Keratinocyte (primary cell): ENCODE measurements around the gene TRA2B. TPM values are rescaled to one million over a fixed set of nuclear protein-coding genes. Genes with fewer than 3 reads are reported as not detected.

Source experiments
- DNase-seq: peaks from one replicate; pipeline ENCODE4 v3.0.0-alpha.2; 2011; ENCODE audit warnings: low read depth, missing footprints, low spot score
- FAIRE-seq: peaks from 2 replicates; lab custom pipeline; 2011; peaks lifted over from hg19 to GRCh38; lab: Jason Lieb, UNC
- H2AFZ ChIP-seq: 2 replicates; pipeline ENCODE4 v1.6.0; 2012; ENCODE audit warnings: low read length, control low read depth, inconsistent platforms; ENCODE audit not compliant: control insufficient read depth
- H3K27ac ChIP-seq: 2 replicates; pipeline ENCODE4 v1.5.1; 2011; ENCODE audit warnings: low read length; ENCODE audit not compliant: control insufficient read depth, insufficient read depth
- H3K27me3 ChIP-seq: 3 replicates; pipeline ENCODE4 v1.6.0; 2011; ENCODE audit warnings: low read length; ENCODE audit not compliant: control insufficient read depth, insufficient read depth; ENCODE audit errors: extremely low read depth
- H3K36me3 ChIP-seq, 2 experiments: 2 replicates in 1 of 2; 3 replicates in 1 of 2; pipeline ENCODE4 v1.5.1; 2011; ENCODE audit warnings: low read length in 2 of 2, mild to moderate bottlenecking in 1 of 2; ENCODE audit not compliant: control insufficient read depth in 2 of 2, insufficient read depth in 2 of 2; ENCODE audit errors: extremely low read depth in 1 of 2
- H3K4me1 ChIP-seq: 3 replicates; pipeline ENCODE4 v1.5.1; 2011; ENCODE audit warnings: low read length; ENCODE audit not compliant: control insufficient read depth, insufficient read depth; ENCODE audit errors: extremely low read depth
- H3K4me2 ChIP-seq: 3 replicates; pipeline ENCODE4 v1.6.0; 2011; ENCODE audit warnings: low read depth, low read length; ENCODE audit not compliant: control insufficient read depth, insufficient read depth; ENCODE audit errors: extremely low read depth
- H3K4me3 ChIP-seq, 3 experiments: fragments of 200-600 bp in 1 of 3; sonication (generic) in 1 of 3; 2 replicates in 2 of 3; 3 replicates in 1 of 3; pipeline ENCODE4 v1.5.1; 2011 to 2016; ENCODE audit warnings: low read length in 3 of 3, mild to moderate bottlenecking in 3 of 3, control low read depth in 2 of 3, inconsistent platforms in 1 of 3, low read depth in 1 of 3, mixed read lengths in 1 of 3, mixed run types in 1 of 3, moderate library complexity in 1 of 3; ENCODE audit not compliant: control insufficient read depth in 2 of 3, insufficient read depth in 2 of 3; ENCODE audit errors: extremely low read depth in 1 of 3
- H3K79me2 ChIP-seq: 2 replicates; pipeline ENCODE4 v1.6.0; 2012; ENCODE audit warnings: low read length; ENCODE audit not compliant: control insufficient read depth, insufficient read depth
- H3K9ac ChIP-seq: 3 replicates; pipeline ENCODE4 v1.6.0; 2011; ENCODE audit warnings: low read length; ENCODE audit not compliant: control insufficient read depth, insufficient read depth; ENCODE audit errors: extremely low read depth
- H3K9me1 ChIP-seq: 3 replicates; pipeline ENCODE4 v1.6.0; 2011; ENCODE audit warnings: low read length; ENCODE audit not compliant: control insufficient read depth, insufficient read depth; ENCODE audit errors: extremely low read depth
- H3K9me3 ChIP-seq: 2 replicates; pipeline ENCODE4 v1.5.1; 2012; ENCODE audit warnings: low read depth, low read length; ENCODE audit not compliant: control insufficient read depth
- H4K20me1 ChIP-seq: 3 replicates; pipeline ENCODE4 v1.6.0; 2011; ENCODE audit warnings: low read length; ENCODE audit not compliant: control insufficient read depth, insufficient read depth; ENCODE audit errors: extremely low read depth
- EZH2 ChIP-seq: IDR thresholded peaks from one replicate; pipeline ENCODE4 v1.6.1; 2012; ENCODE audit warnings: inconsistent platforms, mild to moderate bottlenecking, low read length, moderate library complexity
- dilution Hi-C: fragments of 300-500 bp; cut with MboI; formaldehyde crosslinking; loops from one replicate; pipeline ENCODE4 v1.7.0; 2020; ENCODE audit warnings: low sequenced_read_pairs; ENCODE audit not compliant: extremely low pct_ligation_motif_present
- polyA plus RNA-seq, 5 experiments: library from polyadenylated mRNA; depleted of rRNA in 3 of 5; stranded (reverse) in 3 of 5; stranded (forward) in 1 of 5; unstranded in 1 of 5; fragments of >200 nt; gene quantifications; 1 replicate in 1 of 5; 2 replicates in 3 of 5; 3 replicates in 1 of 5; pipeline versions ENCODE4 v1.2.1 to v1.2.3, GENCODE V29; 2011 to 2012; ENCODE audit warnings: missing spikeins in 2 of 5, low read depth in 1 of 5, low replicate concordance in 1 of 5
- TF ChIP-seq, protein P1 (sequence below), 3 experiments: IDR thresholded peaks in 1 of 3; conservative IDR thresholded peaks in 1 of 3; optimal IDR thresholded peaks in 1 of 3; 2 replicates in 2 of 3; 3 replicates in 1 of 3; pipeline versions ENCODE3 to v1.5.1; 2011; ENCODE audit warnings: low read length in 3 of 3, mild to moderate bottlenecking in 3 of 3, moderate library complexity in 2 of 3, control low read depth in 1 of 3, inconsistent platforms in 1 of 3; ENCODE audit not compliant: insufficient read depth in 2 of 3; ENCODE audit errors: extremely low read depth in 1 of 3

TRA2B gene
- polyA plus RNA-seq, 1 donor (not counting 4 experiments of a cell fraction or from before 2014, with no cell fraction given): 195 TPM

DNA sequence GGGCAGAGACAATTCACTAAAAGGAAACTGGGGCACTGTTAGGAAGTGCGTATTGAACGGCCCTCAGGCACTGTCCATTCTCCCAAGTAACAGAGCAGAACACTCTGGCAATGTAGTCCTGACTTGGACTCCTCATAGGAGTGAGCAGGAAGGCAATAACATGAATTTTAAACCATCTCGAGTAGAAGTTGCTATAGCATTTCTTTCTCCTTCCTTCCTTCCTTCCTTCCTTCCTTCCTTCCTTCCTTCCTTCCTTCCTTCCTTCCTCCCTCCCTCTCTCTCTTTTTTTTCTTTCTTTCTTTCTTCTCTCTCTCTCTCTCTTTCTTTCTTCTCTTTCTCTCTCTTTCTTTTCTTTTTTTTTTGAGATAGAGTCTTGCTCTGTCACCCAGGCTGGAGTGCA, 46.4 kb upstream of the TRA2B start:
- no peaks in the 10 kb centered on the region for H3K79me2 ChIP-seq
- no peak overlapping the region for H3K4me2 ChIP-seq
- DNase-seq: no peak
- no peaks in the 10 kb centered on the region for H3K9me3 ChIP-seq
- no peak for FAIRE-seq
- H3K4me3 ChIP-seq: no peak overlapping the region
- dilution Hi-C loops: no loop called here
- no peak overlapping the region for H2AFZ ChIP-seq
- H3K36me3 ChIP-seq: peaks cover 0 to 2% of the 10 kb centered on the region in 2 experiments
- H4K20me1 ChIP-seq: no peaks in the 10 kb centered on the region
- H3K4me1 ChIP-seq: no peaks in the 10 kb centered on the region
- no peak overlapping the region for H3K9ac ChIP-seq
- no peak overlapping the region for H3K27ac ChIP-seq
- no peaks in the 10 kb centered on the region for H3K27me3 ChIP-seq
- no peak for TF ChIP-seq EZH2
- TF ChIP-seq, protein P1, sequence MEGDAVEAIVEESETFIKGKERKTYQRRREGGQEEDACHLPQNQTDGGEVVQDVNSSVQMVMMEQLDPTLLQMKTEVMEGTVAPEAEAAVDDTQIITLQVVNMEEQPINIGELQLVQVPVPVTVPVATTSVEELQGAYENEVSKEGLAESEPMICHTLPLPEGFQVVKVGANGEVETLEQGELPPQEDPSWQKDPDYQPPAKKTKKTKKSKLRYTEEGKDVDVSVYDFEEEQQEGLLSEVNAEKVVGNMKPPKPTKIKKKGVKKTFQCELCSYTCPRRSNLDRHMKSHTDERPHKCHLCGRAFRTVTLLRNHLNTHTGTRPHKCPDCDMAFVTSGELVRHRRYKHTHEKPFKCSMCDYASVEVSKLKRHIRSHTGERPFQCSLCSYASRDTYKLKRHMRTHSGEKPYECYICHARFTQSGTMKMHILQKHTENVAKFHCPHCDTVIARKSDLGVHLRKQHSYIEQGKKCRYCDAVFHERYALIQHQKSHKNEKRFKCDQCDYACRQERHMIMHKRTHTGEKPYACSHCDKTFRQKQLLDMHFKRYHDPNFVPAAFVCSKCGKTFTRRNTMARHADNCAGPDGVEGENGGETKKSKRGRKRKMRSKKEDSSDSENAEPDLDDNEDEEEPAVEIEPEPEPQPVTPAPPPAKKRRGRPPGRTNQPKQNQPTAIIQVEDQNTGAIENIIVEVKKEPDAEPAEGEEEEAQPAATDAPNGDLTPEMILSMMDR (optimal IDR thresholded peaks at IDR 0.05 in 1 of 3, IDR thresholded peaks at IDR 0.05 in 1 of 3, conservative IDR thresholded peaks at IDR 0.05 in 1 of 3; ENCODE audit: extremely low read depth in 1 of 3, insufficient read depth in 2 of 3, low read length in 3 of 3): no peak
- no peaks in the 10 kb centered on the region for H3K9me1 ChIP-seq

DNA sequence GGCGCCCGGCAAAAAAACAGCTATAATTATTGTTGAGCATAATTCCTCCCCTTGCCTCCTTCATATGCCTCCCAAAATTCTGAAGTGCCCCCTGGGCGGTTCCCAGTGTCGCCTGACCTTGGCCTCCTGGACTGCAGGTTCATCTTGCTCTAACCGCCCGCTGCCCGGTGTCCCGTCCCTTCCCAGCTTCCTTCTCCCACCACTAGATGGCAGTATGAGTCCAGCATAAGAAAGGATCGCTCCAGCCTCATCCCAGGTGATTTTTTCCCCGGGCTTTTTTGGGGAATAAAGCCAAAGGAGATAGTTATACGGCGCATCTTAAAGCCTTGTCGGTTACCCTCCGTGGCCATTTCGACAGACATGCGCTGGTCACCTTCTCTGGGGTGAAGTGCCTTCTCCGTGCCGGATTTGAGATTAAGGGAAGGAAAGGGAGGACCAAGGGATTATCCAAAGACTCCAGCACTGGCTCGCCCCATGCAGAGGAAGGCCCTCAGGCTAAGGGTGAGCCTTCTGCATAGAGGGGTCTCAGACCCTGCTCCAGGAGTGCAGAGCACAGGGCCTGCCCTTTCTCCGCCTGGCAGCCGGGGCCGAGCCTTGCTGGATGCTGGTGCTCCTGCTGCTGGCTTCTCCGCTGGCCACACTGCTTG, 45.8 kb upstream of the TRA2B start:
- Histone ChIP-seq H3K36me3 (peaks cover 0 to 2% of the 10 kb centered on the region in 2 experiments), H3K9ac (no peak overlapping the region), H3K27ac (no peak overlapping the region), H3K4me1 (no peaks in the 10 kb centered on the region), H2AFZ (no peak overlapping the region), H3K4me3 (no peak overlapping the region), H3K27me3 (no peaks in the 10 kb centered on the region), H4K20me1 (no peaks in the 10 kb centered on the region), H3K9me1 (no peaks in the 10 kb centered on the region), H3K4me2 (peak overlapping the region; percentile 4), H3K79me2 (no peaks in the 10 kb centered on the region), H3K9me3 (no peaks in the 10 kb centered on the region)
- peak; percentile 44 for FAIRE-seq
- no peak for TF ChIP-seq EZH2
- TF ChIP-seq, protein P1 (optimal IDR thresholded peaks at IDR 0.05 in 1 of 3, IDR thresholded peaks at IDR 0.05 in 1 of 3, conservative IDR thresholded peaks at IDR 0.05 in 1 of 3; ENCODE audit: extremely low read depth in 1 of 3, insufficient read depth in 2 of 3, low read length in 3 of 3): peak; percentile 86 to 88 (median 86)
- dilution Hi-C loops: no loop called here
- no peak for DNase-seq
